Cardiac muscle cell (in vitro differentiated cells and primary cell): Measurements from ENCODE around the gene MXD3. TPM values are rescaled to one million over a fixed set of nuclear protein-coding genes. Genes with fewer than 3 reads are reported as not detected.

Experiments
- DNase-seq, 2 donors: peaks; one replicate each; pipeline versions ENCODE4 v3.0.0 to v3.0.0-alpha.2; 2010 to 2017; ENCODE audit warnings: low read depth in 1 of 2, low spot score in 1 of 2
- H3K27ac ChIP-seq: fragments of 200-600 bp; sonication (generic); 2 replicates; pipeline ENCODE4 v1.5.1; 2016
- H3K27me3 ChIP-seq: fragments of 200-600 bp; sonication (generic); 2 replicates; pipeline ENCODE4 v1.6.0; 2016; ENCODE audit warnings: control low read depth
- H3K36me3 ChIP-seq: fragments of 200-600 bp; sonication (generic); 2 replicates; pipeline ENCODE4 v1.5.1; 2016; ENCODE audit warnings: control low read depth
- H3K4me1 ChIP-seq: fragments of 200-600 bp; sonication (generic); 2 replicates; pipeline ENCODE4 v1.8.1; 2017; ENCODE audit warnings: low read depth, mild to moderate bottlenecking, mixed run types
- H3K4me3 ChIP-seq: fragments of 200-600 bp; sonication (generic); 2 replicates; pipeline ENCODE4 v1.5.1; 2016; ENCODE audit warnings: mild to moderate bottlenecking
- H3K9me3 ChIP-seq: fragments of 200-600 bp; sonication (generic); 2 replicates; pipeline ENCODE4 v1.5.1; 2017; ENCODE audit warnings: low read depth, mild to moderate bottlenecking, control low read depth
- CTCF ChIP-seq: IDR thresholded peaks from 2 replicates; pipeline ENCODE4 v1.5.1; 2012; ENCODE audit warnings: low read depth, mild to moderate bottlenecking, low read length
- polyA plus RNA-seq: library from polyadenylated mRNA; unstranded; fragments of >200 nt; fragmentation: Nextera tagmentation; extraction: Ambion mirVana; gene quantifications from 2 replicates; pipeline ENCODE4 v1.2.1, GENCODE V29; 2016
- total RNA-seq: library from RNA; depleted of rRNA; stranded (reverse); fragments of >200 nt; gene quantifications from 2 replicates; pipeline ENCODE4 v1.2.3, GENCODE V29; 2016

MXD3 gene
- total and polyA plus RNA-seq, 2 experiments from 2014 or later = 7.3 to 112 TPM

- no peaks in the 10 kb centered on the region for H3K4me1 ChIP-seq
- no peak for DNase-seq
- H3K27ac ChIP-seq = no peak overlapping the region
- TF ChIP-seq CTCF = no peak
- H3K9me3 ChIP-seq = no peaks in the 10 kb centered on the region
- H3K4me3 ChIP-seq = no peak overlapping the region
- H3K27me3 ChIP-seq = no peaks in the 10 kb centered on the region
- peaks cover 51% of the 10 kb centered on the region for H3K36me3 ChIP-seq
Observed at GRCh38 chr5:177271113-177271512, 40.6 kb downstream of the MXD3 start.

GRCh38 chr5:177270653-177271052 lies 41.0 kb downstream of the MXD3 start:
- Histone ChIP-seq H3K4me1 (no peaks in the 10 kb centered on the region), H3K4me3 (no peak overlapping the region), H3K36me3 (peaks cover 49% of the 10 kb centered on the region), H3K27me3 (no peaks in the 10 kb centered on the region), H3K27ac (no peak overlapping the region), H3K9me3 (no peaks in the 10 kb centered on the region)
- no peak for TF ChIP-seq CTCF
- no peak for DNase-seq

- Histone ChIP-seq H3K27ac (no peak overlapping the region), H3K4me1 (no peaks in the 10 kb centered on the region), H3K4me3 (no peak overlapping the region), H3K36me3 (peaks cover 47% of the 10 kb centered on the region), H3K27me3 (no peaks in the 10 kb centered on the region), H3K9me3 (no peaks in the 10 kb centered on the region)
- no peak for TF ChIP-seq CTCF
- no peak for DNase-seq
Observed at GRCh38 chr5:177269976-177270375, 41.7 kb downstream of the MXD3 start.

GRCh38 chr5:177269232-177269895 lies 42.3 kb downstream of the MXD3 start:
- H3K27ac ChIP-seq = no peak overlapping the region
- no peak for DNase-seq
- TF ChIP-seq CTCF = no peak
- no peak overlapping the region for H3K4me3 ChIP-seq
- H3K27me3 ChIP-seq = no peaks in the 10 kb centered on the region
- H3K4me1 ChIP-seq = no peaks in the 10 kb centered on the region
- H3K9me3 ChIP-seq = no peaks in the 10 kb centered on the region
- peaks cover 42% of the 10 kb centered on the region for H3K36me3 ChIP-seq

- Histone ChIP-seq H3K27me3 (no peaks in the 10 kb centered on the region), H3K4me3 (no peak overlapping the region), H3K4me1 (no peaks in the 10 kb centered on the region), H3K27ac (no peak overlapping the region), H3K9me3 (no peaks in the 10 kb centered on the region), H3K36me3 (peaks cover 42% of the 10 kb centered on the region)
- no peak for TF ChIP-seq CTCF
- DNase-seq = no peak
Observed at GRCh38 chr5:177265395-177265794, 46.3 kb downstream of the MXD3 start.

- Histone ChIP-seq H3K36me3 (peaks cover 43% of the 10 kb centered on the region), H3K4me1 (no peaks in the 10 kb centered on the region), H3K9me3 (no peaks in the 10 kb centered on the region), H3K27me3 (no peaks in the 10 kb centered on the region), H3K27ac (no peak overlapping the region), H3K4me3 (no peak overlapping the region)
- no peak for TF ChIP-seq CTCF
- DNase-seq = no peak
Observed at GRCh38 chr5:177264178-177264577, 47.5 kb downstream of the MXD3 start.
